T-helper 1 cell (primary cell): ENCODE results near the gene ABCB6.
"Not testable (repeated sequence)": the region's sequence is repeated elsewhere in the genome, so short reads cannot be mapped to it uniquely, and the experiment has no call there.

ENCODE experiments used
- DNase-seq, 5 donors: peaks; one replicate each; pipeline ENCODE4 v3.0.0-alpha.2; 2012 to 2020

ABCB6 gene

DNA sequence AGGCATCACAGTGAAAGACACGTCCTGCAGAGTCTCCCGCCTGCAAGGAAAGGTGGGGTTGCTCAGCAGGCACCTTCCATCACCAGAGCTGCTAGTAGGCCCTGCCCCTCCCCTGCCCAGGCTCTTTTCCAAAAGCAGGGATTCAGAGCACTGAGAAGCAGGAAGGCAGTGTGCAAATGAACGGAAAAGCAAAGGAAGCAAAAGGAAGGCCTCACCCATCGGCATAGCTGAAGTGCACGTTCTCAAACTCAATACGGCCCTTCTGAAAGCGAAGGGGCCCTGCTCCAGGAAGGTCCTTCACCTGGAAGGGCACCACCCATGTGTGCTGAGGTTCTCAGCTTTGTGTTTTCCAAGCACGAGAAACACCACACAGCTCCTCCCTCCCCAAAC, 5.7 kb downstream of the ABCB6 start:
- DNase-seq, result no peak

DNA sequence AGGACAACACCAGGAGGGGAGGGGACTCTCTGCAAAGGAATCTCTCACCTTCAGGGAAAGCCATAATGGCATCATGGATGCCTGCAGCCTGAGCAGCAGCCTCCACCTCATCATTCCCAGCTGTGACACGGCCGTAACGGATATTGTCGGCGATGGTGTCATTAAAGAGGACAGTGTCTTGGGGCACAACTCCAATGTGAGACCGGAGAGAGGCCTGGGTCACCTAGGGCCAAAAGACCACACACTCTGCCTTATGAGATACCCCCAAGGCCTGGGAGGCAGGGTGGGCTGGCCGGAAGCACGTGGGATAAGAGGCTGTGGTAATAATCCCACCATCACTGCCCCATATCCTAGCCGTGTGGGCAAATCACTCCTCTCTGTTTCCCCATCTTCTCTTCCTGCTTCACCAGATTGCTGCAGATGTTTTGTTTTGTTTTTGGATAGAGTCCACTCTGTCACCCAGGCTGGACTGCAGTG, 7.8 kb downstream of the ABCB6 start:
- no peak for DNase-seq

DNA sequence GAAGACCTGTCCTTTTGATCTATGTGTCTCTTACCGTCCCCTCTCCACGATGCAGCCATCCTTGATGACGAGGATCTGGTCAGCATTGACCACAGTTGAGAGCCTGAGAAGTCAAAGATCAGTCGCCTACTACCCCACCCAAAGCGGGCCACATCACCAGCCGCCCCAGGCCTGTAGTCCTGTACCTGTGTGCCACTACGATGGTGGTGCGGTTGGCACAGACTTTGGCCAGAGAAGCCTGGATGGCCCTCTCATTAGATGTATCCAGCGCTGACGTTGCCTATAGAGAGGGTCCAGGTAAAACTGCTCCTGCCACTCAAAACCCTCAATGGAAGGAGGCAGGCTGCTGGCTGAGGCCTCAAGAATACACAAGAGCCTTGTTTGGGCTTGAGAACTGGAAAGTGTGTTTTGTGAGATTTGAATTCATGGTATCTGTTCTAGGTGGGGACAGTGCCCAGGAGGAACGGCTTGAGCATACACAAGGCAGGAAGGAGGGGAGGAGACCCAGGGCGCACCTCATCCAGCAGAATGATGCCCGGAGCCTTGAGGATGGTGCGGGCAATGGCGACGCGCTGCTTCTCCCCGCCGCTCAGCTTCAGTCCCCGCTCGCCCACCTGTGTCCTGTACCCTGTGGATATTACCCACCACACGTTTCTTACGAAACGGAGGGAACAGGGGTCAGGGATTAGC, 8.4 kb downstream of the ABCB6 start:
- no peak for DNase-seq

DNA sequence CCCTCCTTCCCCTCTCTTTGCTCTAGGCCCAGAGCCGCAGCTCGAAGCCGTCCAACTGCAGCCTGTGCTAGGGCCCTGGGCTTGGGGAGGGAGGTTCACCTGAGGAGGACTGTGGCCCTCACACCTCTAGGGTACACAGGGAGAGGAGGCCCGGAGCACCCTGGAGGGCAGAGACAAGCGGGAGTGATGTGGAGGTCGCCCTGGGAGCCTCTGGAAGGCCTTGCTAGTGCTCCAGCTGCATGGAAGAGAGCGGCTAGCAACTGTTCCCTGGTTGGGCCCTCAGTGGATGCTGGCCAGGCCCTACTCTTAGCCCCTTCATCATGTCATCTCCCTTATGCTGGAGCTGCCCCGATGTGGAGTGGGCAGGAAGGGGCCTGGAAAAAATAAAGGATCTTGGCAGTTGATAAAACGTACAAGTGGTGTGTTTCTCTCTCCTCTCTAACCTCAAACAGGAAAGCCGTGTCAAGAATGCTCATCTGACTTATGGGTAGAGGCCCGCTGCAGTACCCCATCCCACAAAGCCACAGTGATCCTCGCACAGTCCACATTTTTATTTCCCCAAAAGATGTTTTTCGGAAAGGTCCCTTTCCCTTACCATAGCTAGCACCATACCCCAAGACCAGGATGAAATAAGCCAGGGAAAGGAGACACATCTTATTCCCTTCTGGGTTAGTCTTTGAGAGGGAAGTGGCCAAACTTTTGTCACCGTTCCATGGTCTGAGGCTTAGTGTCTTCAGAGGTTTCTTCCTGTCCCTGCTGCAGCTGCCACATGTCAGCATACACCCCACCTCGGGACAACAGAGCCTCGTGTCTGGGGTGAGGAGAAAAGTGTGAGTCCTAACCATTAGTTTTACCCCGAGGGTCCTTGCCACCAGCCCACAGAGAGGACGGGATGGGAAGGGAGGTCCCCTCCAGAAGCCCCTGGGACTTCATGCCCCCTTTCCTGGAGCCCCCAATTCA, 9.2 kb downstream of the ABCB6 start:
- DNase-seq, result no peak

DNA sequence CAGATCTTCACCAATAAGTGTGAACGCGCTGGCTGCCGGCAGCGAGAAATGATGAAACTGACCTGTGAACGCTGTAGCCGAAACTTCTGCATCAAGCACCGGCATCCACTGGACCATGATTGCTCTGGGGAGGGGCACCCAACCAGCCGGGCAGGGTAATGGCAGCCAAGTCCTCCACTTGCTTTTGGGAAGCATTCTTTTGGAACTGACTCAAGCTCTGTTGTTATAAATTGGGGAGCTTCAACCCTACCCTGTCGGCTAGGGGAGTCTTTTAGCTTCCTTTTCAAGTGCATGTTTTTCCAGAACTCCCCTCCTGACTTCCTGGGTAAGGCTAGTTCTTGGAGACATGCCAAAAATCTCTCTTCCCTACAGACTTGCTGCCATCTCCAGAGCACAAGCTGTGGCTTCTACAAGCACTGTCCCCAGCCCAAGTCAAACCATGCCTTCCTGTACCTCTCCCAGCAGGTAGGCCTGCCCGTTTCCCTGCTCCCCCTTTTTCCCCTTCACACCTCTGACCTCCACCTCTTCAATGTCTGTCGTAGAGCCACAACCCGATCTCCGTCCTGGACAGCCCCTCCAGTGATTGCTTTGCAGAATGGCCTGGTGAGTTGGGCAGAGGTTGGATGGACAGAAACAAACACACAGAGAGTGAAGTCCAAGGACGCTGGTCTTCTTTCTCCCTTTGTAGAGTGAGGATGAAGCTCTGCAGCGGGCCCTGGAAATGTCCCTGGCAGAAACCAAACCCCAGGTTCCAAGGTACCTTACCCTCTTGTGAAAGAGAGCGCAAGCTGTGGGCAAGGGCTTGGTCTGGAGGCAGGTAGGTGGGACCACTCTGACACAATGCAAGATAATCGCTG, 10.6 kb downstream of the ABCB6 start:
- no peak for DNase-seq

DNA sequence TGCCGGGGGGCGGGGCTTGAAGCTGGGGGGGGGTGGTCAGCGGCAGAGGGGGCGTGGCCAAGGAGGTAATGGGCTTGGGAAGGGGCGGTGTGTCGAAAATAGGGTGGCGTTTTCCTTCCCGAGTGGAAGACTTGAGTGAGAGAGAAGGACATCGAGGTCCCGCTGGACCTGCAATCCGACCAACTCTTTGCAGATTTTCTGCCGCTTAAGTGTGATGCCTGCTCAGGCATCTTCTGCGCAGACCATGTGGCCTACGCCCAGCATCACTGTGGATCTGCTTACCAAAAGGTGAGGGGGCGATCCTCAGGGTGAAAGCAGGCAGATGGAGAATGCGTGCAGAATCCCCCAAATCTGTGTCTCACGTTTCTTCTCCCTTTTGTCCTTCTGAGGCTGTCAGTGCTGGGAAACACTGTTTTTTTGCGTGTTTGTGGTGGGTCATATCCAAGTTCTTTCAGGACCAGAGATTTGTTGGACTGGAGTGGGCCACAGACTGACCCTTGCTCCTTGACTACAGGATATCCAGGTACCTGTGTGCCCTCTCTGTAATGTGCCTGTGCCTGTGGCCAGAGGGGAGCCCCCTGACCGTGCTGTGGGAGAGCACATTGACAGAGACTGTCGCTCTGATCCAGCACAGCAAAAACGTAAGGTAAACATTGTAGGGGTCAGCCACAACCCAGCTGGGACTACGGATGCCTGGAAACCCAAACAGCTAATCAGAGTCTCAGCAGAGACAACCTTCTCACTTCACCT, 11.4 kb downstream of the ABCB6 start:
- DNase-seq, result no peak

DNA sequence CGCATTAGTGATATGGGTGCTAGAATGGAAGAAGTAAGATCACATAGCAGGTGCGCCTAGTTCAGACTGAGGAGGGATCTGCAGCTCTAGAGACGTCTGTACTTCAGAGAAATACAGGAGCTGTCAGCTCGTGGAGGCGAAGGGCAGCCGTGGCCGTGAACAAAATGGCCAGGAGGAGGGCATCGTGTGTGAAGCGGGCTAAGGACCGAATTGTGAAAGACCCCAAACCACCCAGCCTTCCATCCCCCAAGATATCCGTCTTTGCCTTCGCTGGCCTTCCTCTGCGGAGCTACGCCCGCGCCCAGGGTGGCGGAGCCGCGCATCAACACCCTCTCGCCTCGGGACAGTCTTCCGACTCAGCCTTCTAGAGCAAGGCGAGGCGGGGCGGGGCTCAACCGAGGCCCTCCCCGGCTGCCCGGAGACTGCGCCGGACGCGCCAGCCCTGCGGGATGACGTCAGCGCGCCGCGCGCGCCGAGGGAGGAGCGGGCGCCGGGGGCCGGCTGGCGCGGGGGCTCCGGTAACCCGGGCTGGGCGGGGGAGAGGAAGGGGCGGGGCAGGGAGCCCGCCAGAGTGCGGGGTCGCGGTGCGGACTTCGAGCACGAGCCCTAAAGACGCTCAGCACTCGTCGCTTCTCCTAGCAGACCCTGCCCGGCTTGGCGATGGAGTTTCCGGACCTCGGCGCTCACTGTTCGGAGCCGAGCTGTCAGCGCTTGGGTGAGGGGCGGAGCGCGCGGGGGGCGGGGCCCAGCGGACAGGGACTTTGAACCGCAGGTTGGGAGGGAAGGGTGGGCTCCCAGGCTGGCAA, 12.2 kb downstream of the ABCB6 start, which contains the start of gene ZFAND2B:
Gene ZFAND2B (plus strand): TSS at position 455 of the 806 bp plus-strand sequence. CDS start 206 bp downstream, at position 661.
- peak; percentile 90 to 97 (median 93) for DNase-seq

DNA sequence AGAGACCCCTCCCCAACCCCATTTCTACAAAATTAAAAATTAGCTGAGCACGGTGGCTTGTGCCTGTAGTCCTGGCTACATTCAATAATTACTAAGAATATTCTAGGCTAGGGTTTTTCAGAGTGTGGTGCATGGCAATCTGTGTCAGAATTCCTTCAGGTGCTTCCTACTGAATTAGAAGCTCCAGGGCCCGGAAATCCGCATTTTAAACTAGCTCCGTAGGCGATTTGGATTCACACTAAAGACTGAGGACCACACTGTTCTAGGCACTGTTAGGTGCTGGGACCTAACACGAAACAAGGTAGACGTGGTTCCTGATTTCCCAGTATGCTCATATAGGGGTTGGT, 12.8 kb downstream of the ABCB6 start:
- DNase-seq, result no peak

DNA sequence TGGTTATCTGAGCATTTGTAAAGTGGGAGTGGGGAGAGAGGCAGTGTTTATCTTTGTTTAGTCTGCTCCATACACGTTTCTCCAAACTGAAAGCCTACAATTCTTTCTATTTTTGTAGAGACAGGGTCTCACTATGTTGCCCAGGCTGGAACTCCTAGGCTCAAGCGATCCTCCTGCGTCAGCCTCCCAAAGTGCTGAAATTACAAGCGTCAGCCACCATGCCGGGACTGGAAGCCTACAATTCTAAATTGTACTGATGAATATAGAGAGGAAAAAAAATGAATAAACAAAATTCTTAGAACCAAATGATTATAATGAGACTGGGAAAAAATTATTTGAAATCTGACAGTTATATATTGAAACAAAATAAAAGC, 13.6 kb downstream of the ABCB6 start:
- no peak for DNase-seq

DNA sequence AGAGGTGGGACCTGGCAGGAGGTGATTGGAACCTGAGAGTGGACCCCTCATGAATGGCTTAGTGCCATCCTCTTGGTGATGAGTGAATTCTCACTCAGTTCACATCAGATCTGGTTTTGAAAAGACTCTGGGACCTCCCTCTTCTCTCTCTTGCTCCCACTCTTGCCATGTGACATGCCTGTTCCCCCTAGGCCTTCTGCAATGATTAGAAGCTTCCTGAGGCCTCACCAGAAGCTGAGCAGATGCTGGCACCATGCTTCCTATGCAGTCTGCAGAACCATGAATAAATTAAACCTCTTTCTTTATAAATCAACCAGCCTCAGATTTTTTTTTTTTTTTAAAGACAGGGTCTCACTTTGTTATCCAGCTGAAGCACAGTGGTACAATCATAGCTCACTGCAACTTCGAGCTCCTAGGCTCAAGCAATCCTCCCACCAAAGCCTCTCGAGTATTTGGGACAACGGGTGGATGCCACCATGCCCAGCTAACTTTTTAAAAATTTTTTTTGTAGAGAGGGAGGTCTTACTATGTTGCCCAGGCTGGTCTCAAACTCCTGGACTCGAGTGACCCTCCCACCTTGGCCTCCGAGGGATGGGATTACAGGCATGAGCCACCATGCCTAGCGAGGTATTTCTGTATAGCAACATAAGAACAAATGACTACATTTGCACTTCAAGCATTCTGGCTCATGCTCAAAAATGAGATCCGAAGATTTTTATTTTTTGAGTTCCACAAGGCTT, 14.2 kb downstream of the ABCB6 start:
- no peak for DNase-seq

DNA sequence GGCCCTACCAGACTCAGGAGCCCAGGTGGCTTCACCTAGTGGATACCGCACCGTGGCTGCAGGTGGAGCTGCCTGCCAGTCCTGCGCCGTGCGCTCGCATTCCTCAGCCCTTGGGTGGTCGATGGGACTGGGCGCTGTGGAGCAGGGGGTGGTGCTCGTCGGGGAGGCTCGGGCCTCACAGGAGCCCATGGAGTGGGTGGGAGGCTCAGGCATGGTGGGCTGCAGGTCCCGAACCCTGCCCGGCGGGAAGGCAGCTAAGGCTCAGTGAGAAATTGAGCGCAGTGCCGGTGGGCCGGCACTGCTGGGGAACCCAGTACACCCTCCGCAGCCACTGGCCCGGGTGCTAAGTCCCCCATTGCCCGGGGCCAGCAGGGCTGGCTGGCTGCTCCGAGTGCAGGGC, 17.4 kb downstream of the ABCB6 start:
- not testable (repeated sequence) for DNase-seq

DNA sequence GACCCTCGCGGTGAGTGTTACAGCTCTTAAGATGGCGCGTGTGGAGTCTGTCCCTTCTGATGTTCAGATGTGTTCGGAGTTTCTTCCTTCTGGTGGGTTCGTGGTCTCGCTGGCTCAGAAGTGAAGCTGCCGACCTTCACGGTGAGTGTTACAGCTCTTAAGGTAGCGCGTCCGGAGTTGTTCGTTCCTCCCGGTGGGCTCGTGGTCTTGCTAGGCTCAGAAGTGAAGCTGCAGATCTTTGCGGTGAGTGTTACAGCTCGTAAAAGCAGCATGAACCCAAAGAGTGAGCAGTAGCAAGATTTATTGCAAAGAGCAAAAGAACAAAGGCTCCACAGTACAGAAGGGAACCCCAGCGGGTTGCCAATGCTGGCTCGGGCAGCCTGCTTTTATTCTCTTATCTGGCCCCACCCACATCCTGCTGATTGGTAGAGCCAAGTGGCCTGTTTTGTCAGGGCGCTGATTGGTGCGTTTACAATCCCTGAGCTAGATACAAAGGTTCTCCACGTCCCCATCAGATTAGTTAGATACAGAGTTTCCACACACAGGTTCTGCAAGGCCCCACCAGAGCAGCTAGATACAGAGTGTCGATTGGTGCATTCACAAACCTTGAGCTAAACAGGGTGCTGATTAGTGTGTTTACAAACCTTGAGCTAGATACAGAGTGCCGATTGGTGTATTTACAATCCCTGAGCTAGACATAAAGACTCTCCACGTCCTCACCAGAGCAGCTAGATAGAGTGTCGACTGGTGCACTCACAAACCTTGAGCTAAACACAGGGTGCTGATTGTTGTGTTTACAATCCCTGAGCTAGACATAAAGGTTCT, 18.0 kb downstream of the ABCB6 start:
- not testable (repeated sequence) for DNase-seq

DNA sequence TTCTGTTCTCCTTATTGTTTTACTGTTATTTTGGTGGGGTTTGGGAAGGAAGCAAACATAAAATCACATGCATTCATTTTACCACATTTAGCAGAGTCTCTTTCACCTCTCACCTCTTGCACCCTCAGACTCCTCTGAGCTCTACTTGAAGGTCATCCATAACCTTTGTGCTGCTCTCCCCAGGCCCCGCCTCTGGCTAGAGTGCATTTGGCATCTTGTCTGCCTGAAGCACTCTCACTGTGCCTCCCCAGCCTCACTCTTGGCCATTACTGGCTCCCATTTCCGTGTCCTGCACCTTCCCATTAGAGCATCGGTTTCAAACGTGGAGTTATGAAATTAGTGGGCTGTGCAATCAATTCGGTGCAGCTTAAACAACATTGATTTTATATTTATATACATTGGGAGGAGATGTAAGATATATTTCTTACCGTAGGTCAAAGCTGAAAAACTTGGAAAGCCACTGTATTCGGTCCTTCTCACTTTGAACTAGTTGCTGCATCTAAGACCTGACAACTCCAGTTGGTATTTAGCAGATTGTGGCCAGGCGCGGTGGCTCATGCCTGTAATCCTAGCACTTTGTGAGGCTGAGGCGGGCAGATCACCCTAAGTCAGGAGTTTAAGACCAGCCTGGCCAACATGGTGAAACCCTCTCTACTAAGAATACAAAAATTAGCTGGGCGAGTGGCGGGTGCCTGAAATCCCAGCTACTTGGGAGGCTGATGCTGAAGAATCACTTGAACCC, 19.1 kb downstream of the ABCB6 start:
- no peak for DNase-seq

DNA sequence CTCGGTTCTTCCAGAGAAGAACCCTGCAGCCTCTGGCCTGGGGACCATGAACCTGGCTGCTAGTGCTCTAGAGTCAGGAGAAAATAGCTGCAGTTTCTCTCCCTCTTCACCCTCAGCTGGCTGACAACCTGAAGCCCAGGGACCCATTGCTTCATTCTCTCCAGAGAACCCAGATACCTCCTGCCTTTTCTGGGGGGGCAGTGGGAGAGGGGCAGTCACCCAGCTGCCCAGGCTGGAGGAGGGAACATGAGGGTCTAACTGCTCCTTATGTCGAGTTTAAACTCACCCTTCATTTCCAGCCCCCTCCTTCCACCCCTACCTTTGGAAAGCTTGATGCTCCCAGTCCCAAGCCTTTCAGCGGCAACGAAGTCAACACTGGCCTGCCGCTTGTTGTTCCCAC, 19.8 kb downstream of the ABCB6 start:
- DNase-seq, result no peak

DNA sequence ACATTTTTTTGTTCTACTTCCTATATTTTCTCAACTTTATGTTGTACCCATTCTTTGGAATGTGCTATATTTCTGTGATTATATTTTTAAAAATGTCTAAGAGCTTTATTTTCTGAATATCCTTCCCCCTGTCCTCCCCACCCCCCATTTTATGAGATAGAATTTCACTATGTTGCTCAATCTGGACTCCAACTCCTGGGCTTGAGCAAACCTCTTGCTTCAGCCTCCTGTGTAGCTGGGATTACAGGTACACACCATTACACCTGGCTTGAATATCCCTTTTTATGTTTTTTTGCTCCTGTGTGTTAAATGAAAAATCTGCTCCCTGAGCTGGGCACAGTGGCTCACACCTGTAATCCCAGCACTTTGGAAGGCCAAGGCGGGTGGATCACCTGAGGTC, 21.4 kb downstream of the ABCB6 start:
- DNase-seq, result no peak

DNA sequence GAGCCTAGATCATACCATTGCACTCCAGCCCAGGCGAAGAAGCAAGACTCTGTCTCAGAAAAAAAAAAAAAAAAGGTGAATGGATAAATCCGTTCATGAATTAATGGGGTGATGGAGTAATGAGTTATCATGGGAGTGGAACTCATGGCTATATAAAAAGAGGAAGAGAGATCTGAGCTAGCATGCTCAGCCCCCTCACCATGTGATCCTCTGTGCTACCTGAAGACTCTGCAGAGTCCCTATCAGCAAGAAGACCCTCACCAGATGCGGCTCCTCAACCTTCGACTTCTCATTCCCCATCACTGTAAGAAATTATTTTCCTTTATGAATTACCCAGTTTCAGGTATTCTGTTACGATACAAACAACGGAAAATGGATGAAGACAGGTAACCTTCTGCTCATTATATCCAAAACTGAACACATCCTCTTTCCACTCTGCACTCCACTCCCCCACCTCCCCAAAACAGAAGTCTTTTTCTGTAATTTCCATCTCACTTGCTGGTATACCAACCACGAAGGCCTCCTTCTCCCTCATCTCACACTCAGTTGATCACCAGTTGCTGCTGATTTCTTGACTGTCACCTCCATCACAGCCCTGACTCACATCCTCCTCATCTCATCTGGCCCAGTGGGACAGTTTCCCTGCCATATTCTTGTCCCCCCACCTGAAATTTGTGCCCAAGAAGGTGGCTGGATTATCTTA, 31.9 kb downstream of the ABCB6 start:
- no peak for DNase-seq

DNA sequence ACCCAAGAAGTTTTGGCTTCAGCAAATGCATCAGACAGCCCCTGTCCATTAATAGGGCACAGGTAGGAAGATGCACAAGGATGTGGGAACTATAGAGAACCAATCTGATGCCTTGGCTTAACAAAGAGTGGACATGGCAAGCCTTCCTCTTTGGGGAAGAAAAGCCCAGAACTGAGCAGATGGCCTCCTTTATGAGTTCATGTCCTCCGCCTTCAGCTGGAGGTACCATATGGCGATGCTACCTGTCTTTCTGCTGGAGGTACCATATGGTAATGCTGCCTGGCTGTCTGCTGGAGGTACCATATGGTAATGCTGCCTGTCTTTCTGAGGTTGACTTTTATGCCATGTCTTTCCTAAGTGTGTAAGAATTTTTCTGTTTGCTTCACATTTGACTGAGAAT, 34.6 kb downstream of the ABCB6 start:
- no peak for DNase-seq

DNA sequence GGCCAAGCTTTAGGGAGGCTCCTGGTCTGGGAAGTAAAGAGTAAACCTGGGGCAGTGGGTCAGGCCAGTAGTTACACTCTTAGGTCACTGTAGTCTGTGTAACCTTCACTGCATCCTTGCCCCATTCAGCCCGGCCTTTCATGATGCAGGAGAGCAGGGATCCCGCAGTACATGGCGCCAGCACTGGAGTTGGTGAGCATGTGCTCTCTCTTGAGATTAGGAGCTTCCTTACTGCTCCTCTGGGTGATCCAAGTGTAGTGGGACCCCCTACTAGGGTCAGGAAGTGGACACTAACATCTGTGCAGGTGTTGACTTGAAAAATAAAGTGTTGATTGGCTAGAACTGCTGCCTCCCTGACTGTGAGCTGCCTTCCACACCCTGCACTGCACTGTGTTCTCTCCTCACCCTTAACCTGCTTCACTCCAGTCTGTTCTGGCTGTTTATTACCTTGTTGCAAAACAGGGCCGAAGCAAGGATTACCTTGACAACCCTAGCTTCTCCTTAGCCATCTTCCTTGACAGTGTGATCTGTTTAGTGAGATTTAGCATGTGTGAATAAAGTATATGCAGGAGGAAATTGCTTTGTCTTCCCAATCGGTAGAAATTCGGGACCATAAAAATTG, 35.5 kb downstream of the ABCB6 start:
- no peak for DNase-seq
